OCI-LY3 (cell line): ENCODE results near the gene NDUFV1.
A peak's percentile ranks its signal among the peaks of the same experiment; 100 is the strongest.

Experiments used
- H2AFZ ChIP-seq: fragments of 200-600, 300-600 bp; shearing (Covaris generic); 2 replicates; pipeline ENCODE4 v1.6.0; 2014; ENCODE audit warnings: antibody characterized with exemption, low read depth, low read length
- H3K27ac ChIP-seq: fragments of 200-600, 300-600 bp; sonication (generic); 2 replicates; pipeline ENCODE4 v1.5.1; 2014; ENCODE audit warnings: mild to moderate bottlenecking, low read length, moderate library complexity, mixed read lengths
- H3K27me3 ChIP-seq: fragments of 200-600, 300-600 bp; sonication (generic); 2 replicates; pipeline ENCODE4 v1.6.1; 2014; ENCODE audit warnings: low read depth, low read length, mixed read lengths
- H3K36me3 ChIP-seq: fragments of 200-600, 300-600 bp; sonication (generic); replicated peaks from 2 replicates; pipeline ENCODE3; 2014; ENCODE audit warnings: low read depth, low read length, mixed read lengths
- H3K4me1 ChIP-seq: fragments of 300-600, 200-600 bp; sonication (generic); 2 replicates; pipeline ENCODE4 v1.6.1; 2014; ENCODE audit warnings: low read length, mixed read lengths
- H3K4me2 ChIP-seq: fragments of 200-600, 300-600 bp; sonication (generic); 2 replicates; pipeline ENCODE4 v1.6.1; 2014; ENCODE audit warnings: low read length, mixed read lengths
- H3K4me3 ChIP-seq: fragments of 300-600, 200-600 bp; sonication (generic); 2 replicates; pipeline ENCODE4 v1.5.1; 2014; ENCODE audit warnings: antibody characterized with exemption, mild to moderate bottlenecking, low read length, moderate library complexity
- H3K79me2 ChIP-seq: fragments of 300-600, 200-600 bp; shearing (Covaris generic); 2 replicates; pipeline ENCODE4 v1.6.1; 2014; ENCODE audit warnings: mild to moderate bottlenecking, low read length, mixed read lengths
- H3K9ac ChIP-seq: fragments of 300-600, 200-600 bp; shearing (Covaris generic); 2 replicates; pipeline ENCODE4 v1.6.0; 2014; ENCODE audit warnings: mild to moderate bottlenecking, low read length, moderate library complexity
- H3K9me3 ChIP-seq: fragments of 200-600, 300-600 bp; shearing (Covaris generic); 2 replicates; pipeline ENCODE4 v1.6.1; 2014; ENCODE audit warnings: low read length, mixed read lengths; ENCODE audit not compliant: insufficient read depth
- H4K20me1 ChIP-seq: fragments of 200-600, 300-600 bp; sonication (generic); 2 replicates; pipeline ENCODE4 v1.6.1; 2016; ENCODE audit warnings: low read length, mixed read lengths; ENCODE audit not compliant: insufficient read depth
- EZH2phosphoT487 ChIP-seq: fragments of 200-600 bp; shearing (Covaris generic); IDR thresholded peaks from 2 replicates; pipeline ENCODE4 v1.6.1; 2018; ENCODE audit warnings: antibody characterized with exemption, mixed run types, low read depth
- TF ChIP-seq, protein P1 (sequence below): fragments of 200-600, 300-600 bp; sonication (generic); IDR thresholded peaks from 2 replicates; pipeline ENCODE4 v1.5.1; 2014; ENCODE audit warnings: antibody characterized with exemption, low read length, low read depth

Gene NDUFV1

DNA sequence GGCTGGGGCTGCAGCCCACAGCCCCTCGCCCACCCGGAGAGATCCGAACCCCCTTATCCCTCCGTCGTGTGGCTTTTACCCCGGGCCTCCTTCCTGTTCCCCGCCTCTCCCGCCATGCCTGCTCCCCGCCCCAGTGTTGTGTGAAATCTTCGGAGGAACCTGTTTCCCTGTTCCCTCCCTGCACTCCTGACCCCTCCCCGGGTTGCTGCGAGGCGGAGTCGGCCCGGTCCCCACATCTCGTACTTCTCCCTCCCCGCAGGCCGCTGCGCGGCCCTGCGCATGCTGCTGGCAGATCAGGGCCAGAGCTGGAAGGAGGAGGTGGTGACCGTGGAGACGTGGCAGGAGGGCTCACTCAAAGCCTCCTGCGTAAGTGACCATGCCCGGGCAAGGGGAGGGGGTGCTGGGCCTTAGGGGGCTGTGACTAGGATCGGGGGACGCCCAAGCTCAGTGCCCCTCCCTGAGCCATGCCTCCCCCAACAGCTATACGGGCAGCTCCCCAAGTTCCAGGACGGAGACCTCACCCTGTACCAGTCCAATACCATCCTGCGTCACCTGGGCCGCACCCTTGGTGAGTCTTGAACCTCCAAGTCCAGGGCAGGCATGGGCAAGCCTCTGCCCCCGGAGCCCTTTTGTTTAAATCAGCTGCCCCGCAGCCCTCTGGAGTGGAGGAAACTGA is 22.4 kb upstream of the NDUFV1 start:
- Histone ChIP-seq H4K20me1 (peaks cover 12% of the 10 kb centered on the region), H3K36me3 (peaks cover 46% of the 10 kb centered on the region), H2AFZ (no peak overlapping the region), H3K9me3 (peaks cover 10% of the 10 kb centered on the region; the same call in 1 of the 2 replicates), H3K27ac (peak overlapping the region; percentile 65), H3K4me2 (peak overlapping the region; percentile 87), H3K4me3 (peak overlapping the region; percentile 83), H3K27me3 (peaks cover 23% of the 10 kb centered on the region), H3K4me1 (peaks cover 66% of the 10 kb centered on the region), H3K79me2 (peaks cover 43% of the 10 kb centered on the region), H3K9ac (peak overlapping the region; percentile 86)
- TF ChIP-seq, protein P1, sequence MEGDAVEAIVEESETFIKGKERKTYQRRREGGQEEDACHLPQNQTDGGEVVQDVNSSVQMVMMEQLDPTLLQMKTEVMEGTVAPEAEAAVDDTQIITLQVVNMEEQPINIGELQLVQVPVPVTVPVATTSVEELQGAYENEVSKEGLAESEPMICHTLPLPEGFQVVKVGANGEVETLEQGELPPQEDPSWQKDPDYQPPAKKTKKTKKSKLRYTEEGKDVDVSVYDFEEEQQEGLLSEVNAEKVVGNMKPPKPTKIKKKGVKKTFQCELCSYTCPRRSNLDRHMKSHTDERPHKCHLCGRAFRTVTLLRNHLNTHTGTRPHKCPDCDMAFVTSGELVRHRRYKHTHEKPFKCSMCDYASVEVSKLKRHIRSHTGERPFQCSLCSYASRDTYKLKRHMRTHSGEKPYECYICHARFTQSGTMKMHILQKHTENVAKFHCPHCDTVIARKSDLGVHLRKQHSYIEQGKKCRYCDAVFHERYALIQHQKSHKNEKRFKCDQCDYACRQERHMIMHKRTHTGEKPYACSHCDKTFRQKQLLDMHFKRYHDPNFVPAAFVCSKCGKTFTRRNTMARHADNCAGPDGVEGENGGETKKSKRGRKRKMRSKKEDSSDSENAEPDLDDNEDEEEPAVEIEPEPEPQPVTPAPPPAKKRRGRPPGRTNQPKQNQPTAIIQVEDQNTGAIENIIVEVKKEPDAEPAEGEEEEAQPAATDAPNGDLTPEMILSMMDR, result no peak
- no peak for TF ChIP-seq EZH2phosphoT487

DNA sequence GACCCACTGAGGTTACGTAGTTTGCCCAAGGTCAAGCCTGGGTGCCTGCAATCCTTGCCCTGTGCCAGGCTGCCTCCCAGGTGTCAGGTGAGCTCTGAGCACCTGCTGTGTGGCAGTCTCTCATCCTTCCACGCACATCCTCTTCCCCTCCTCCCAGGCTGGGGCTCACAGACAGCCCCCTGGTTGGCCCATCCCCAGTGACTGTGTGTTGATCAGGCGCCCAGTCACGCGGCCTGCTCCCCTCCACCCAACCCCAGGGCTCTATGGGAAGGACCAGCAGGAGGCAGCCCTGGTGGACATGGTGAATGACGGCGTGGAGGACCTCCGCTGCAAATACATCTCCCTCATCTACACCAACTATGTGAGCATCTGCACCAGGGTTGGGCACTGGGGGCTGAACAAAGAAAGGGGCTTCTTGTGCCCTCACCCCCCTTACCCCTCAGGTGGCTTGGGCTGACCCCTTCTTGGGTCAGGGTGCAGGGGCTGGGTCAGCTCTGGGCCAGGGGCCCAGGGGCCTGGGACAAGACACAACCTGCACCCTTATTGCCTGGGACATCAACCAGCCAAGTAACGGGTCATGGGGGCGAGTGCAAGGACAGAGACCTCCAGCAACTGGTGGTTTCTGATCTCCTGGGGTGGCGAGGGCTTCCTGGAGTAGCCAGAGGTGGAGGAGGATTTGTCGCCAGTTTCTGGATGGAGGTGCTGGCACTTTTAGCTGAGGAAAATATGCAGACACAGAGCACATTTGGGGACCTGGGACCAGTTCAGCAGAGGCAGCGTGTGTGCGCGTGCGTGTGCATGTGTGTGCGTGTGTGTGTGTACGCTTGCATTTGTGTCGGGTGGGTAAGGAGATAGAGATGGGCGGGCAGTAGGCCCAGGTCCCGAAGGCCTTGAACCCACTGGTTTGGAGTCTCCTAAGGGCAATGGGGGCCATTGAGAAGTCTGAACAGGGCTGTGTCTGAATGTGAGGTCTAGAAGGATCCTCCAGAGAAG is 21.6 kb upstream of the NDUFV1 start:
- H3K9ac ChIP-seq, result peak overlapping the region; percentile 86
- H3K79me2 ChIP-seq, result peaks cover 43% of the 10 kb centered on the region
- H3K4me3 ChIP-seq, result peak overlapping the region; percentile 83
- TF ChIP-seq, protein P1, result no peak
- TF ChIP-seq EZH2phosphoT487, result no peak
- peaks cover 12% of the 10 kb centered on the region for H4K20me1 ChIP-seq
- peaks cover 66% of the 10 kb centered on the region for H3K4me1 ChIP-seq
- H2AFZ ChIP-seq, result no peak overlapping the region
- peak overlapping the region; percentile 65 for H3K27ac ChIP-seq
- H3K27me3 ChIP-seq, result peaks cover 19% of the 10 kb centered on the region
- H3K4me2 ChIP-seq, result peak overlapping the region; percentile 87
- peaks cover 10% of the 10 kb centered on the region; the same call in 1 of the 2 replicates for H3K9me3 ChIP-seq
- H3K36me3 ChIP-seq, result peaks cover 53% of the 10 kb centered on the region

- H3K4me3 ChIP-seq, result no peak overlapping the region
- peaks cover 53% of the 10 kb centered on the region for H3K36me3 ChIP-seq
- TF ChIP-seq EZH2phosphoT487, result no peak
- TF ChIP-seq, protein P1, result no peak
- H4K20me1 ChIP-seq, result peaks cover 12% of the 10 kb centered on the region
- no peak overlapping the region for H2AFZ ChIP-seq
- peaks cover 10% of the 10 kb centered on the region; the same call in 1 of the 2 replicates for H3K9me3 ChIP-seq
- peaks cover 43% of the 10 kb centered on the region for H3K79me2 ChIP-seq
- peaks cover 72% of the 10 kb centered on the region for H3K4me1 ChIP-seq
- H3K4me2 ChIP-seq, result 0 out of 2 replicates have a peak overlapping the region, but pooled peaks have one; percentile 87
- peaks cover 14% of the 10 kb centered on the region for H3K27me3 ChIP-seq
- H3K9ac ChIP-seq, result no peak overlapping the region
- peak overlapping the region; percentile 92; the same call in 1 of the 2 replicates for H3K27ac ChIP-seq
These were observed 20.8 kb upstream of the NDUFV1 start for GRCh38 chr11:67585911-67586310.
